ENCODE measurements around the gene PDXK.

GRCh38 chr21:43750339-43751033, 31.6 kb downstream of the PDXK start:
- no peak for TF ChIP-seq CTCF (IDR thresholded peaks at IDR 0.05)
- no peak for TF ChIP-seq POLR2A (IDR thresholded peaks at IDR 0.05)

All from breast epithelium (tissue), 3 donors.